ENCODE data around the gene MAP1LC3A.

MAP1LC3A gene

DNA sequence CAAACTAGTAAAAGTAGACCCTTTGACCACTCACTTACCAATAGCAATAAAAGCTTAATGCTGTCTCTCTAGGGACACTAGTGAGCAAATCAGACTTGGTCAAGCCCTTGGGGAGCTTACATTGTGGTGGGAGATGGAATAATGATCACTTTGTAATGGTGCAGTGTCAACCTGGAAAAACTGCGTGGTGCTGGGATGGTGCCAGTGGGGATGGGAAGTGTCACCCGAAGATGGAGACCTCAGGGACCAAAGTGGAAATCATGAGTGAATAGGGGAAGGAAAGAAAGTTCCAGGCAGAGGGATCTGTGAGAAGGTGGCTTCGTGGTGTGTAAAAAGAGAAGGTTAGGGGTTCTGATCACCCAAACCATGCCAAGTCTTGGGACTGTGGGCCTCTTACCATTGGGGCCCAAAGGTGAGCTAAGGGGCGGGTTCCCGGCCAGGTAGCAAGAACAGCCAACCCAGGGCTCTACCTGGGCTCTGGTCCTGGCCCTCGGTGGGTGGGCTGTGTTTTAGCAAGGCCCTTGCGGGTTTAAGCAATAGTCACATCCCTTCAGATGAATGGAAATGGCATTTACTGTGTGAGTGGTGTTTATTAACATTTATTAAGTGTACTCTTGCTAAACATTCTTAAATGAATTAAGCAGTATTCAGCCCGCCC, 26.8 kb upstream of the MAP1LC3A start:
- DNase-seq (ENCODE audit: low read depth) = no peak
- TF ChIP-seq, protein P1, sequence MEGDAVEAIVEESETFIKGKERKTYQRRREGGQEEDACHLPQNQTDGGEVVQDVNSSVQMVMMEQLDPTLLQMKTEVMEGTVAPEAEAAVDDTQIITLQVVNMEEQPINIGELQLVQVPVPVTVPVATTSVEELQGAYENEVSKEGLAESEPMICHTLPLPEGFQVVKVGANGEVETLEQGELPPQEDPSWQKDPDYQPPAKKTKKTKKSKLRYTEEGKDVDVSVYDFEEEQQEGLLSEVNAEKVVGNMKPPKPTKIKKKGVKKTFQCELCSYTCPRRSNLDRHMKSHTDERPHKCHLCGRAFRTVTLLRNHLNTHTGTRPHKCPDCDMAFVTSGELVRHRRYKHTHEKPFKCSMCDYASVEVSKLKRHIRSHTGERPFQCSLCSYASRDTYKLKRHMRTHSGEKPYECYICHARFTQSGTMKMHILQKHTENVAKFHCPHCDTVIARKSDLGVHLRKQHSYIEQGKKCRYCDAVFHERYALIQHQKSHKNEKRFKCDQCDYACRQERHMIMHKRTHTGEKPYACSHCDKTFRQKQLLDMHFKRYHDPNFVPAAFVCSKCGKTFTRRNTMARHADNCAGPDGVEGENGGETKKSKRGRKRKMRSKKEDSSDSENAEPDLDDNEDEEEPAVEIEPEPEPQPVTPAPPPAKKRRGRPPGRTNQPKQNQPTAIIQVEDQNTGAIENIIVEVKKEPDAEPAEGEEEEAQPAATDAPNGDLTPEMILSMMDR (conservative IDR thresholded peaks at IDR 0.05; ENCODE audit: low read depth, low read length) = no peak
- H3K4me3 ChIP-seq (ENCODE audit: low read length) = no peak overlapping the region

DNA sequence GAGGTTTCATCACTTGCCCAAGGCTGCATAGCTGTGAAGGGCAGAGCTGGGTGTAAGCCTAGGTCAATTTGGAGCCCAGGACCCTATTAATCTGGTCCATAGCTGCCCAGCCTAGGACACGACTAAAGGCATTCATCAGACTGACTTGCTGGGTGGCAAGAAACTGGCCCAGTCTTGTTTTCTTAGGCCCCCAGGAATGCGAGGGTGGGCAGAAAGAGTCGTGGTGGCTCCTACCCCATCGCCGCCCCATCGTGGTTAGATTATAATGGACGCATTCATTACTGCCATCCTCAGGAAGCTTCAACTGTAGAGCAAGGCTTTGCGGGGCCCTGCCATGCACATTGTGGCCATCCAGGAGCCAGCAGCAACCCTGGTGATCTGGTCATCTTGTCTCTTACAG, 26.2 kb upstream of the MAP1LC3A start:
- TF ChIP-seq, protein P1 (conservative IDR thresholded peaks at IDR 0.05; ENCODE audit: low read depth, low read length) = no peak
- H3K4me3 ChIP-seq (ENCODE audit: low read length) = no peak overlapping the region
- DNase-seq (ENCODE audit: low read depth) = no peak

DNA sequence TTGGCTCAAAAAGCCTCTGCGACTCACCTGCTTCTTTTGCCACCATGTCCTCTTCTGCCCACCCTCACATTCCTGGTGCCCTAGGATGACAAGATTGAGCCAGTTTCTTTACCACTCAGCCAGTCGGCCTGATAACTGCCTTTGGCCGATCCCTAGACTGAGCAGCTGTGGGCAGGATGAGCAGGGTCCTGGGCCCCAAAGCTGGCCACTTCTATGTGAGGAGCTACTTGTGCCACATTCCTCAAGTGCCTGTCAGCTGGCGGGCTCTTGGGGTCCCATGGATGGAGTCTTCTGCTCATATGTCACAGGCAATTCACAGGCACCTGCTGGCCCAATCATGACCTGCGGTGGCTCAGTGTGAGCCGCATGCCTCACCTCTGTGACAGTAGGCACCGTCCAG, 25.8 kb upstream of the MAP1LC3A start:
- TF ChIP-seq, protein P1 (conservative IDR thresholded peaks at IDR 0.05; ENCODE audit: low read depth, low read length) = no peak
- no peak for DNase-seq (ENCODE audit: low read depth)
- H3K4me3 ChIP-seq (ENCODE audit: low read length) = no peak overlapping the region

DNA sequence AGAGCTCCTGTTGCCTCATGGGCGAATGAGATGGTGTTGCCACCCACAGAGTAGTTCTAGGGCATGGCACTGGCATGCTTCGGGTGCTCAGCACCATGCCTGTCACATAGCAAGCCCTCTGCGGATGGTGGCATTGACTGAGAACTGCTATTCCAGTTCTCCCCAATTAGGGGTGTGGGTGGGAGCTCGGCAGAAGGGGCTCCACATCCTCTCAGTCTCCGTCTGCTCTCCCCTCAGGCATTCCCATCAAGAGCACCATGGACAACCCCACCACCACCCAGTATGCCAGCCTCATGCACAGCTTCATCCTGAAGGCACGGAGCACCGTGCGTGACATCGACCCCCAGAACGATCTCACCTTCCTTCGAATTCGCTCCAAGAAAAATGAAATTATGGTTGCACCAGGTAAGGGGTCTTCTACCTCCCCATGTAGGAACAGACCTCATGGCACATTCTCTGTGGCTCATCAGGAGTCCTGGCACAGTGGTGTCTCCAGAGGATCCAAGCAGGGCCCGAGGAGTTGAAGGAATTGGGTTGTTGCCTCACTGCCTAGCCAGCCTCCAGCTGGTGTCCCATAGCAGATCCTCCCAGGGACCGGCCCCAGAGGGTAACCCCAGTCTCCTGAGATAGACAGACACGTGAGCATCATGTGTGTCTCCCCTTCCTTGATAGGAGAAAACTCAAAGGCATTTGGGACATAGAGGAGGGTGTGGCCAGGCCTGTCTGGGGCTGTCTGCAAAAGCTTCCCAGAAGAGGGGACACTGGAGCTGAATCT, 23.9 kb upstream of the MAP1LC3A start:
- no peak overlapping the region for H3K4me3 ChIP-seq (ENCODE audit: low read length)
- TF ChIP-seq, protein P1 (conservative IDR thresholded peaks at IDR 0.05; ENCODE audit: low read depth, low read length) = no peak
- DNase-seq (ENCODE audit: low read depth) = no peak

DNA sequence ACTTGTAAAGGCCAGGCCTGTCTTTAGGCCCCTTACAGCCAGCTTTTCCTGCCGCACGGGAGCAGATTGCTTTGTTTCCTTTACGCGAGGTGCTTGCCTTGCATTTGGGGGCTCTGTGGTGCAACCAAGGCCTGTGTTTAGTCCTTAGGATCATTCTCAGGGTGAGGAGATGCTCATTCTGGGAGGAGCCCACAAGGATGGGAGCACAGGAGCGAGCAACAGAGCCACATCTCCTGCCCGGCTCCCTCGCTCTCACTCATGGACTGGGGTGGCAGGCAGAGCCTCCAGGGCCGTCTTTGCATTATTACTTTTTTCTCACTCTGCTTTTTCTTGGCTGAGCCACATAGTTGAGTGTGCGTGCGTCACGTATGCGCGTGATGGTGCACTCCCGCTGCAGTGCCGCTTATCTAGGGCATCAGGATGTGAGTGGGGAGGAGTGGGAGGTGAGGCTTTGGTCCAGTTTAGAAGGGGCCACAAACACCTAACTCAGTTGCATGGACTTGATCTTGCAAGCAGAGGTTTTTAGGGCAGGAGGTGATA, 23.1 kb upstream of the MAP1LC3A start:
- no peak for DNase-seq (ENCODE audit: low read depth)
- no peak overlapping the region for H3K4me3 ChIP-seq (ENCODE audit: low read length)
- TF ChIP-seq, protein P1 (conservative IDR thresholded peaks at IDR 0.05; ENCODE audit: low read depth, low read length) = no peak

DNA sequence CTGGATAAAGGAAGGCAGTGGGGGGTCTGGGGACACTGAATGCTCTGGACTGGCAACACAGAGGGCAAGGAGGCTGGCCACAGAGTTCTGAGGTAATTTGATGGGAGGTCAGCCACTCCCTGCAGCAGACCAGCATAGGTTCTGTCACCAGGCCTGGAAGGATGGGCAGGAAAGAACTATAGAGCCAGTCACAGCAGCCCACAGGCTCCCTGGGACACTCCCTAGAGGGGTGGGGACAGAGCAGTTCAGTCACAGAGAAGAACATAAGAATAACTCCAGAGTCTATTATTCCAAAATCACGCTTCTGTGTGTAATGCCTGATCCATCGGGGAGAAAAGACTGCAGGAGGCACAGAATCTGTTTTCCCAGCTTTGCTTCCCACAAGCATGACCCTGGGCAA, 22.7 kb upstream of the MAP1LC3A start:
- no peak overlapping the region for H3K4me3 ChIP-seq (ENCODE audit: low read length)
- no peak for DNase-seq (ENCODE audit: low read depth)
- TF ChIP-seq, protein P1 (conservative IDR thresholded peaks at IDR 0.05; ENCODE audit: low read depth, low read length) = no peak
